T-helper 2 cell treated with Interferon-gamma antibody and Interleukin-4, amounts not matched to agents 5 μg/mL and 100 μg/mL, for 36 hours (primary cell): ENCODE results near the gene MXD4.

Experiments used
- DNase-seq: peaks from one replicate; pipeline ENCODE4 v3.0.0; 2021; ENCODE audit warnings: low spot score
- H3K27ac Mint-ChIP-seq: one replicate; pipeline ENCODE4 v1.8.0; 2021; ENCODE audit warnings: mild to moderate bottlenecking, mixed read lengths
- H3K27me3 Mint-ChIP-seq: one replicate; pipeline ENCODE4 v1.8.0; 2021; ENCODE audit warnings: low read depth, mixed read lengths
- H3K36me3 Mint-ChIP-seq: one replicate; pipeline ENCODE4 v1.8.0; 2021; ENCODE audit warnings: low read depth, mixed read lengths
- H3K4me1 Mint-ChIP-seq: one replicate; pipeline ENCODE4 v1.8.0; 2021; ENCODE audit warnings: low read depth, mixed read lengths
- H3K4me3 Mint-ChIP-seq: one replicate; pipeline ENCODE4 v1.8.0; 2022; ENCODE audit warnings: mild to moderate bottlenecking, moderate library complexity, mixed read lengths
- H3K9me3 Mint-ChIP-seq: one replicate; pipeline ENCODE4 v1.8.0; 2021; ENCODE audit warnings: mixed read lengths

Gene MXD4

GRCh38 chr4:2274320-2275043 is 12.6 kb upstream of the MXD4 start:
- H3K4me1 Mint-ChIP-seq = no peaks in the 10 kb centered on the region
- DNase-seq = no peak
- H3K27ac Mint-ChIP-seq = no peak overlapping the region
- no peaks in the 10 kb centered on the region for H3K9me3 Mint-ChIP-seq
- no peaks in the 10 kb centered on the region for H3K27me3 Mint-ChIP-seq
- H3K36me3 Mint-ChIP-seq = no peaks in the 10 kb centered on the region
- H3K4me3 Mint-ChIP-seq = no peak overlapping the region

DNA sequence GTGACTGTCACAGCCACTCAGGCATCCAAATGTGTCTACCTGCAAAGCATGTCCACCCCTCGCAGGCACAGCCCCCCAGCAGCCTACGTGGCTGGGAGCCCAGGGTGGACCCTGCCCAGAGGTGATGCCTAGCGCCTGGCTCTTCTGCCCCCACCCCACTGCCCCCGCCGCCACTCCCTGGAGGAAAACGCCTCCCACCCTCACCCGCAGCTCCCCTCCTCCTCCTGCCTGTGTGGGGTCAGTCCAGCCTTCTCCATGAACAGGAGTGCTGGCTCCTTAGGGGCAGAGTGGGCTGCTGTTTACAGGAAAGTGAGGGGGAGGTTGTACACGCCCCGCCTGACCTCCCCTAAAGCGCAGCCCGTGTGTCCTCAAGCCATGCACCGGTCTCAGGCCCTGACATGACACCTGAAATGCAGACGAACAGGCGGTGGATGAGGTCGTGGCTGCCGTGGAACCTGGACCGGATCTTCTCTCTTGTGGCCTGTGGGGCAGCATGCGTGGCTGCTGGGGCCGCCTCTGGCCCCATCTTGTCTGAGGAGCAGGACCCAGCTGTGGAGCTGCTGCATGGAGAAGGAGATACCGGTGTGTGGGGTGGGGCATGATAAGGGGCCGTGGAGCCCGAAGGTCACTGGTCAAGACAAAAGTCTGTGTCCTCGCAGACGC is 11.9 kb upstream of the MXD4 start:
- Mint-ChIP-seq H3K27me3 (no peaks in the 10 kb centered on the region), H3K4me3 (no peak overlapping the region), H3K27ac (no peak overlapping the region), H3K36me3 (no peaks in the 10 kb centered on the region), H3K4me1 (no peaks in the 10 kb centered on the region), H3K9me3 (no peaks in the 10 kb centered on the region)
- DNase-seq = no peak

GRCh38 chr4:2273221-2273620 is 11.3 kb upstream of the MXD4 start:
- H3K36me3 Mint-ChIP-seq = no peaks in the 10 kb centered on the region
- H3K27ac Mint-ChIP-seq = no peak overlapping the region
- H3K4me3 Mint-ChIP-seq = no peak overlapping the region
- DNase-seq = no peak
- no peaks in the 10 kb centered on the region for H3K27me3 Mint-ChIP-seq
- H3K4me1 Mint-ChIP-seq = no peaks in the 10 kb centered on the region
- H3K9me3 Mint-ChIP-seq = no peaks in the 10 kb centered on the region

DNA sequence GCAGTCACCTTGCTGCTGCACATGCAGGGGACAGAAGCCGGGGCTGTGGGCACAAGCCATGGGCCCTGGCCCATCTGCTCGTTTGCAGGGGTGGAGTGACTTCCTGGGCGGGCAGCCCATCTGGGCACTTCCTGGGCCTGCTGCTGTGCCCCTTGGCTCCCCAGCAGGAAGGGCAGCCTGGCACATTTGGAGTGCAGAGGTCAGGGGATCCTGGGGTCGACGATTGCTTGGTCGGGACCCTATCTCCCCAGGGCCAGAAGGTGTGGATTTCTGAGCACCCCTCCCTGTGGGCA is 10.9 kb upstream of the MXD4 start:
- no peaks in the 10 kb centered on the region for H3K36me3 Mint-ChIP-seq
- no peak overlapping the region for H3K27ac Mint-ChIP-seq
- DNase-seq = no peak

GRCh38 chr4:2272026-2272827 is 10.3 kb upstream of the MXD4 start:
- no peak overlapping the region for H3K4me3 Mint-ChIP-seq
- H3K27ac Mint-ChIP-seq = no peak overlapping the region
- DNase-seq = no peak
- no peaks in the 10 kb centered on the region for H3K27me3 Mint-ChIP-seq
- no peaks in the 10 kb centered on the region for H3K9me3 Mint-ChIP-seq
- no peaks in the 10 kb centered on the region for H3K4me1 Mint-ChIP-seq
- H3K36me3 Mint-ChIP-seq = no peaks in the 10 kb centered on the region

More for the DNA sequence above, 10.9 kb upstream of the MXD4 start:
- Mint-ChIP-seq H3K27me3 (no peaks in the 10 kb centered on the region), H3K9me3 (no peaks in the 10 kb centered on the region), H3K4me1 (no peaks in the 10 kb centered on the region), H3K4me3 (no peak overlapping the region)

DNA sequence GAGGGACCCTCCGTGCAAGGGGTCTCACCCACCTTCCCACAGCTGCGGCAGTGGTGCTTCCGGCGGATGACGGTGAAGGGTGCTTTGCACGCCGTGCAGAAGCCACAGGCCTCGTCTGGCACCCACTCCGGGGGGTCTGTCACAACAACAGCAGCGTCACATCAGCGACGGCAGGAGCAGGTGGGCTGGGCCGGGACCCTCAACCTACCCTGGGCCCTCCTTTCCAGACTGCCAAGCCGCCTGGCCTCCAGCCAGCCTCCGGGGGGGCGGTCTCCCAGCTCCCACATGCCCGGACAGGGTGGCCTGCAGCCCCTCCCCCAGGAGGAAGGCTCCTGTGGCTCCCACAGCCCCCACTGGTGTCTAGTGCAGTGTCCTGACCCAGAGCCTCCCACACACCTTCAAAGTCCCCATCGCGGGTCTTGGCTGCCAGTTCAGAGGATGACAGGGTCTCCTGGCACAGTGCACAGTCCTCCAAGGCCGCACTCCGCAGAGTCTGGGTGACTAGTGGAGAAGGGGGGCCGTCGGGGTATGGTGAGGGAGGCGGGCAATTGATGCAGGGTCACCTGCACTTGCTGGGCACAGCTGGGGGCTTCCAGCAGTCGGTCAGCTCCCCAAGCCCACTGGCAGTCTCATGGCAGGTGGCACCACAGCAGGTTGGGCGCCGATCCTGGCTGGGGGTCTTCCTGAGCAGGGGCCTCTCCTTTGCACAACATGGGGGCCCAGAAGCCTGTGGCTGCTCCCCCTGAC is 9.5 kb upstream of the MXD4 start:
- H3K4me1 Mint-ChIP-seq = no peaks in the 10 kb centered on the region
- H3K9me3 Mint-ChIP-seq = no peaks in the 10 kb centered on the region
- no peaks in the 10 kb centered on the region for H3K27me3 Mint-ChIP-seq
- no peak overlapping the region for H3K27ac Mint-ChIP-seq
- no peak for DNase-seq
- H3K36me3 Mint-ChIP-seq = no peaks in the 10 kb centered on the region
- no peak overlapping the region for H3K4me3 Mint-ChIP-seq

GRCh38 chr4:2270341-2271165 is 8.6 kb upstream of the MXD4 start:
- Mint-ChIP-seq H3K9me3 (no peaks in the 10 kb centered on the region), H3K4me3 (no peak overlapping the region), H3K36me3 (no peaks in the 10 kb centered on the region), H3K27ac (no peak overlapping the region), H3K27me3 (no peaks in the 10 kb centered on the region), H3K4me1 (no peaks in the 10 kb centered on the region)
- no peak for DNase-seq

DNA sequence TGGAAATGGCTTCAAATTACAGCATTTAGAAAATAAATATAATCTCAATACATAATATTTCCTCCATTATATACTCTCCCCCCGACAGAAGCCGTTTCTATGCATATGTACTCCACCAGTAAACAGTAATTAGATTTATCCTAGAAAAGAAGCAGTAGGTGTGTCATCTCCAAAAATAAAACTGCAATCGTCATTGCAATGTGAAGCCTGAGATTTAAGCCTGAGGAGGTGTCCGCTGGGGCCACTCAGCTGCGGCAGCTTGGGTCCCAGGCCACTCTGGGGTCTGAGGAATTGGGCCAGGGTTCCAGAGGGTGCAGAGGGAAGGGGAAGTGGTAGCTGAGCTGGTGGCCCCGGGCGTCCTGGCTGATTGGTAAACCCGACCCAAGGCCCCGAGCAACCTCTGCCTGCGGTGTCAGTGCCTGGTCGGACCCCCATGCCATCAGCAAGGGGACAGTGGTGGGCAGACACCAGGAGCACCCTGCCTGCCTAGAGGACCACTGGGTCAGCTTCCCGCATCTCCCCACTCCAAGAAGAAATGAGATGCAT is 7.8 kb upstream of the MXD4 start:
- no peak for DNase-seq
- no peaks in the 10 kb centered on the region for H3K4me1 Mint-ChIP-seq
- H3K27ac Mint-ChIP-seq = no peak overlapping the region
- H3K9me3 Mint-ChIP-seq = no peaks in the 10 kb centered on the region
- no peaks in the 10 kb centered on the region for H3K27me3 Mint-ChIP-seq
- H3K36me3 Mint-ChIP-seq = no peaks in the 10 kb centered on the region
- H3K4me3 Mint-ChIP-seq = no peak overlapping the region

DNA sequence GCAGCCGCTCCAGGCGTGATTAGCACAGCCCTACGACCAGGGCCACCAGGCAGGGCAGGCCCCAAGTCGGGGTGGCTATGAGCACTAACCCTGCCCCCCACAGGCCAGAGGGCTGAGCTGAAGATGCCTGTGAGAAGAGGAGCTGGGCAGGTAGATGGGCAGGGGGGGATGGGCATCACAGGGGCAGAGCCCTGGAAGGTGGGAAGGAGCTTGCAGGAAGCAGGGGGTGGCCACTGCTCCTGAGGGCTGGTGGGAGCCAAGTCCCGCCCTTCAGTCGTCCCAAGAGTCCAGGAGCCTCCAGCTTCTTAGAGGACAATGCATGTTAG is 7.3 kb upstream of the MXD4 start:
- Mint-ChIP-seq H3K36me3 (no peaks in the 10 kb centered on the region), H3K4me3 (no peak overlapping the region), H3K27ac (no peak overlapping the region), H3K9me3 (no peaks in the 10 kb centered on the region), H3K4me1 (no peaks in the 10 kb centered on the region), H3K27me3 (no peaks in the 10 kb centered on the region)
- DNase-seq = no peak

DNA sequence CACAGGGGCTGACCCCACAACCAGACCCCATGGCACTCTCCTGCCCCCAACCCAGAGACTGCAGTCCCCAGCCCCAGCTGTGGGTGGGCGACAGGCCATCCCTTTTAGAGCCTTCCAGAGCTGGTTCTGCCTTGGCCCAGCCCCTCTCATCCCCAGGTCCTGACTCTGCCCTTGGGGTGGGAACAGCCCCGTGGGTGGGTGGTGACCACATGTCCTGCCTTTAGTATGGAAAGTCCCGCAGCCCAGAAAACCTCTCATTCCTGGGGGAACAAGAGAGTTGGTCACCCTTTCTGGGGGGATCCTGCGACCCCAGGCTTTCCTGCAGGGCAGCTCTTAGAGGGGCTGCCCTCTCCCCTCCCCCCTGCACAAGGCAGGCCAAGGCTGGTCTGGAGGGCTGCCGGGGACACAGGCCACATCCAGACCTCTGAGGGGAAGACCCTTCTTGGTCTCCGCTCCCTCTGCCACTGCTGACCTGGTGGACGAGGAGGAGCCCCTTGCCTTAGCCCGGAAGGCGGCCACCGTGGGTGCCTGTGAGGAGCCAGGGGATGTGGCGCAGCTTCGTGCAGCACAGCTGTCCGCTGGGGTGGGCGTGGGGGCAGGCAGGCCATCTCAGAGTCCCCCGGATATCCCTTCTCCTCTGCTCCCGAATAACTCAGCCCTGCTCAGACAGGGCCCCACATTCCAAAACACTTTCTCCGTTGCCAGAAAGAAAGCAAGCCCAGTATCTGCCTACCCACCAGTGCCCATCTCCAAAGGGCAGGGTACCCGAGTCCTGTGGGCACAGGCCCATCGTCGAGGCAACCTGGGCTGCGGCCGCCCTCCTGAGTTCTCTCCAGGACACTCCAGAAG is 6.7 kb upstream of the MXD4 start:
- H3K27me3 Mint-ChIP-seq = no peaks in the 10 kb centered on the region
- H3K27ac Mint-ChIP-seq = no peak overlapping the region
- DNase-seq = no peak
- H3K9me3 Mint-ChIP-seq = no peaks in the 10 kb centered on the region
- no peak overlapping the region for H3K4me3 Mint-ChIP-seq
- no peaks in the 10 kb centered on the region for H3K4me1 Mint-ChIP-seq
- H3K36me3 Mint-ChIP-seq = no peaks in the 10 kb centered on the region

- H3K4me3 Mint-ChIP-seq = no peak overlapping the region
- no peaks in the 10 kb centered on the region for H3K27me3 Mint-ChIP-seq
- DNase-seq = no peak
- no peaks in the 10 kb centered on the region for H3K4me1 Mint-ChIP-seq
- H3K36me3 Mint-ChIP-seq = no peaks in the 10 kb centered on the region
- H3K27ac Mint-ChIP-seq = no peak overlapping the region
- no peaks in the 10 kb centered on the region for H3K9me3 Mint-ChIP-seq
Observed at GRCh38 chr4:2267841-2268240, 5.9 kb upstream of the MXD4 start.

DNA sequence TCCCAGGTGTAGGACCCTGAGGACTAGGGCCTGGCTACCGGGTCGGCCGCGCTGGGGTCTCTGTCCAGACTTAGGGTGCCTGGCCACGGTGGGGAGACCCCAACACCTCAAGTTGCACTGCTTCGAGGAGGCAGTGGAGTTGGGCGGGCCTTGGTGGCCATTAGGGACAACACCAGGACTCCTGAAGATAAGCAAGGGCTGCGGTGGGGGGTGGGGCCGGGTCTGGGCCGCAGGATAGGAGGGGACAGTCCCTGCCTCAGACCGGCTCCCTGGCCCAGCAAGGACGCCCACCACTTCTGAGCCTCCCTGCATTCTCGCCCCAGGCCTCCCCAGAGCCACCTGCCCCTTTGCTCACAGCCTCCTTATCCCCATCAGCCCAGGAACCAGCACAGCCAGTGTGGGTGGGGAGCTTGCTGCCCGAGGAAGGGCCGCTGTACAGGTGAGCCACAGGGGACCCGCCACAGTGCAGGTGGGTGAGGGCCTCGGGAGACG is 5.5 kb upstream of the MXD4 start:
- DNase-seq = no peak
- H3K27ac Mint-ChIP-seq = no peak overlapping the region
- no peaks in the 10 kb centered on the region for H3K4me1 Mint-ChIP-seq
- H3K36me3 Mint-ChIP-seq = no peaks in the 10 kb centered on the region
- no peak overlapping the region for H3K4me3 Mint-ChIP-seq
- no peaks in the 10 kb centered on the region for H3K9me3 Mint-ChIP-seq
- H3K27me3 Mint-ChIP-seq = no peaks in the 10 kb centered on the region
